HG03457 (cell line): ENCODE data around the gene DUOX2.

Experiments
- ATAC-seq: cut with Tn5 transposase; IDR thresholded peaks from one replicate; pipeline ENCODE4 v1.9.1; 2021; ENCODE audit warnings: moderate number of reproducible peaks; ENCODE audit not compliant: unreplicated experiment

DUOX2 gene

GRCh38 chr15:45114076-45114750 lies at the start of gene DUOX2, which contains the start of gene DUOXA2:
Gene DUOX2, minus strand, starts transcription at chr15:45114172. Its CDS starts 761 bp downstream, at chr15:45113411.
Gene DUOXA2, plus strand, starts transcription at chr15:45114326. Its CDS starts 280 bp downstream, at chr15:45114606.
- no peak for ATAC-seq

GRCh38 chr15:45163508-45163856 lies 49.5 kb upstream of the DUOX2 start:
- no peak for ATAC-seq

- ATAC-seq: no peak
Measured at GRCh38 chr15:45162771-45163507, 49.0 kb upstream of the DUOX2 start.

GRCh38 chr15:45161666-45162065 lies 47.7 kb upstream of the DUOX2 start:
- ATAC-seq: no peak

GRCh38 chr15:45157974-45158373 lies 44.0 kb upstream of the DUOX2 start:
- ATAC-seq: no peak

GRCh38 chr15:45156744-45157455 lies 42.9 kb upstream of the DUOX2 start:
- no peak for ATAC-seq

GRCh38 chr15:45155739-45156138 lies 41.8 kb upstream of the DUOX2 start:
- ATAC-seq: no peak

- ATAC-seq: no peak
Measured at GRCh38 chr15:45151998-45152828, 38.2 kb upstream of the DUOX2 start.

GRCh38 chr15:45150997-45151396 lies 37.0 kb upstream of the DUOX2 start:
- ATAC-seq: no peak

- no peak for ATAC-seq
Measured at GRCh38 chr15:45150481-45150880, 36.5 kb upstream of the DUOX2 start.

GRCh38 chr15:45149060-45149459 lies 35.1 kb upstream of the DUOX2 start:
- ATAC-seq: no peak

- no peak for ATAC-seq
Measured at GRCh38 chr15:45148076-45149059, 34.4 kb upstream of the DUOX2 start.

GRCh38 chr15:45147606-45148005 lies 33.6 kb upstream of the DUOX2 start:
- no peak for ATAC-seq

- no peak for ATAC-seq
Measured at GRCh38 chr15:45146405-45146804, 32.4 kb upstream of the DUOX2 start.

GRCh38 chr15:45144775-45145174 lies 30.8 kb upstream of the DUOX2 start:
- ATAC-seq: no peak

- ATAC-seq: no peak
Measured at GRCh38 chr15:45143946-45144345, 30.0 kb upstream of the DUOX2 start.

GRCh38 chr15:45143056-45143455 lies 29.1 kb upstream of the DUOX2 start:
- ATAC-seq: no peak

GRCh38 chr15:45141386-45141785 lies 27.4 kb upstream of the DUOX2 start:
- no peak for ATAC-seq

- ATAC-seq: no peak
Measured at GRCh38 chr15:45140557-45141250, 26.7 kb upstream of the DUOX2 start.
